SIG-M5 (cell line): ENCODE results near the gene ADH4.
"Not testable (repeated sequence)": the region's sequence is repeated elsewhere in the genome, so short reads cannot be mapped to it uniquely, and the experiment has no call there.

ENCODE experiments used
- DNase-seq: peaks from one replicate; lab custom pipeline; 2025; lab: John Stamatoyannopoulos, UW

Gene ADH4

GRCh38 chr4:99134586-99134985 lies 9.5 kb downstream of the ADH4 start:
- no peak for DNase-seq

- no peak for DNase-seq
These were observed 12.7 kb downstream of the ADH4 start for GRCh38 chr4:99131378-99131777.

DNA sequence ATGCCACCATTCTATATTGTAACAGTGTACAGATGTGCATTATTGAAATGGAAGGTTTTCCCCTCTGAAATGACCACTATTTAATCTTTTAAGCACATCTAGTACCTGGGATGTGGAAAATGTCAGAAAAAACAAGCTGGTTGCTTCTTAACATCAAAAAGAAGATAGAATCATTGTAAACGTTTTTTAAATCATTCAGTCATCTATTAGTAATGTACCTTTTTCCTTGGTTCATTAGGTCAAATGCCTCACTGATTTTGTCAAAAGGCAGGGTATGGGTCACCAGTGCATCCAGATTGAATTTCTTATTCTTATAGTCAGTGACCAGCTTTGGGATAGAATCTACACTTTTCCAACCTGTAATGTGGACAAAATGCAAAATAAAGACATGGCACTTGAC lies 17.7 kb downstream of the ADH4 start:
- DNase-seq = no peak

DNA sequence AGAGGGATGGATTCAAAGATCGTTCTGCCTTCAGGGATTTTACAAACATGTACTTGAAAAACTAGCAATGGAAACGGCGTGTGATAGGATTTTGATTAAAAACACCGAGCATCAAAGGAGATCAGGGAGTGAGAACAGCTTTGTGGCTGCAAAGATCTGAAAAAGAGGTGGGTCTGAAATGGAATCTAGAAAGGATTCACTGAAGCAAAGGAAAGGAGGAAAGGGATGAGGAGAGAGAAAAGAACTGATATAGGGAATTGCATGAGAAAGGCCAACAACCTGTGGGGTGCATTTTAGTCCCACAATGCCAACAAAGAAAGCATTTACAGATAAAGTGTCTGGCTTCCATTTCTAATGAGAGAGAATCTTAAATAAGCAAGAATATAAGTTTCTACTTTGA lies 23.1 kb downstream of the ADH4 start:
- no peak for DNase-seq

DNA sequence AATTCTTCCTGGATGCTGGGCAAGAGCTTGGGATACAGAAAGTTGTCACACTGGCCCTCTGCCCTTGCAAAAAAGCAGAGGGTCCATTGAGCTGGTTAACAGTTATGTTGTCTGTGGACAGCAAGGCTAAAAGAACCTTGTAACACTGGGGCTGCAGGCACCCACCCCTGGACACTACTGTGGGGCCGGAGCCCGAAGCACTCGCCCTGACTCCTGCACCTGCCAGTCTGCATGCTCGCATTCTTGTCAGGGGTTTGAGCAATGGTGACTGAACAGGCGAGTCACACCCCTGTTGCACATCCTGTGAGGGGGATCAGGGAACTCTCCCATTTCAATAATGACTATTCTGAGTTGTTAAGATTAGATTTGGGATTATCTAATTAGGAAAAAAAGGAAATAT lies 23.6 kb downstream of the ADH4 start:
- no peak for DNase-seq

GRCh38 chr4:99117876-99118693 lies 26.0 kb downstream of the ADH4 start:
- no peak for DNase-seq

- DNase-seq = not testable (repeated sequence)
These were observed 26.8 kb downstream of the ADH4 start for GRCh38 chr4:99117122-99117841.

DNA sequence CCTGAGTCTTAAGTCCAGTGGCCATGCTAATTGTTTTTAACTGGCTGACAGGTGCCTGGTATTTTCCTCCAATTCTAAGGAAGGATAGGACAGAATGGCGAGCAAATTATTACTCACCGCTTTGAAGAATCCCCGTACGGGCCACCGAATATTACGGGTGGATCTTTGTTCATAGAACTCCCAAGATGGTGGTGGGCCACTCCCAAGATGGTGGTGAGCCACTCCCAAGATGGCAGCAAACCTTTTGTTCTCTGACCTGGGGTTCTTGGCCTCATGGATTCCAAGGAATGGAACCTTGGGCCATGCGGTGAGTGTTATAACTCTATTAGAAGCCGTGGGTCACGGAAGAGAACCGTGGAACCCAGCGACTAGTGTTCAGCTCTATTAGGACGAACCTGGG lies 34.8 kb downstream of the ADH4 start:
- not testable (repeated sequence) for DNase-seq

DNA sequence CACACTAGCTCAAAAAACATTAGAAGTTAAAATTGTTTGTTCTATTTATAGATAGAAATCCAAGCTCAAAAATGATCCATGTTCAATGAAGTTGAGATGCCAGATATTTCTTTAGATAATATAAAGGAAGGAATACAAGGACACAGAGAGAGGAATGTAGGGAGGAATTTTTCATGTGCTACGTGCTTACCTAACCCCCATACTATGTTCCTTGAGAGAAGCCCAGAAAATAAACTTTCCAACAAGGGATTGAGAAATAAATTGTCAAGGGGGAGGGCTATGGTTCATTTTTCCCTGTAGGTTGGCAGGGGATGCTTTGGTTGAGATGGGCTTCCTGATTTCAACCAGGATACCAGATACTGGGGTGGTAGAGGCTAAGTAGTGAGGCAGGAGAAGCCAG lies 39.9 kb downstream of the ADH4 start:
- no peak for DNase-seq

GRCh38 chr4:99103166-99103565 lies 40.9 kb downstream of the ADH4 start:
- DNase-seq = no peak

GRCh38 chr4:99102634-99103033 lies 41.5 kb downstream of the ADH4 start:
- no peak for DNase-seq

GRCh38 chr4:99100876-99101275 lies 43.2 kb downstream of the ADH4 start:
- no peak for DNase-seq

DNA sequence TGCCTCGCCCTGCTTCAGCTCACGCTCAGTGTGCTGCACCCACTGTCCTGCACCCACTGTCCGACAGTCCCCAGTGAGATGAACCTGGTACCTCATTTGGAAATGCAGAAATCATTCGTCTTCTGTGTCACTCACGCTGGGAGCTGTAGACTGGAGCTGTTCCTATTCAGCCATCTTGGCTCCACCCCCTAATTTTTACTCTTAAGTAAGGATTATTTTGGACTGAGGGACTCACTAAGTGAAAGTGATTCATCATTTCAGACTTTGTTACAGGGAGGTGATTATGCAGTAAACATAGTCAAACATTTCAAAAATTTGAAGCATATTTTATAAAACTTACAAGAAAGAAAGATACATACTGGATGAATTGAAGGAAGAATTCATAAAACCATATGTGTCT lies 44.3 kb downstream of the ADH4 start:
- DNase-seq = not testable (repeated sequence)

GRCh38 chr4:99099311-99099710 lies 44.8 kb downstream of the ADH4 start:
- DNase-seq = no peak

DNA sequence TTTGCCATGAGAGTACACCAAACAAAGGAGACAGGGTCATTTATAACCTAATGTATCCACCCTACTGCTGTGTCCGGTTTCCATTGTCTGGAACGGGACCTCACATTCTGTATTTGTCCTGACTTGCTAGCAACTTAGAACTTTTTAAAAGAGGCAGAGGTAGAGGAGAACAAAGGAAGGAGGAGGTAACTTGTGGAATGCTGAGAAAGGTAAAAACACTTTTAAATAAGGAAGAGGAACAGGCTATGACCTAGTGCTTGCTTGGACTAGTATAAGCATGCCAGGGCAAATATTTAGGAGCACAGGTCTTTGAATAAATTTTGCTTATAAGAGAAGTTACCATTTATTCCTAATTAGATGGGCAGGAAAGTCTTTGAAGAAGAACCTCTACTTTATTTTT lies 52.3 kb downstream of the ADH4 start:
- not testable (repeated sequence) for DNase-seq

GRCh38 chr4:99091216-99091575 lies 52.9 kb downstream of the ADH4 start:
- DNase-seq = no peak

DNA sequence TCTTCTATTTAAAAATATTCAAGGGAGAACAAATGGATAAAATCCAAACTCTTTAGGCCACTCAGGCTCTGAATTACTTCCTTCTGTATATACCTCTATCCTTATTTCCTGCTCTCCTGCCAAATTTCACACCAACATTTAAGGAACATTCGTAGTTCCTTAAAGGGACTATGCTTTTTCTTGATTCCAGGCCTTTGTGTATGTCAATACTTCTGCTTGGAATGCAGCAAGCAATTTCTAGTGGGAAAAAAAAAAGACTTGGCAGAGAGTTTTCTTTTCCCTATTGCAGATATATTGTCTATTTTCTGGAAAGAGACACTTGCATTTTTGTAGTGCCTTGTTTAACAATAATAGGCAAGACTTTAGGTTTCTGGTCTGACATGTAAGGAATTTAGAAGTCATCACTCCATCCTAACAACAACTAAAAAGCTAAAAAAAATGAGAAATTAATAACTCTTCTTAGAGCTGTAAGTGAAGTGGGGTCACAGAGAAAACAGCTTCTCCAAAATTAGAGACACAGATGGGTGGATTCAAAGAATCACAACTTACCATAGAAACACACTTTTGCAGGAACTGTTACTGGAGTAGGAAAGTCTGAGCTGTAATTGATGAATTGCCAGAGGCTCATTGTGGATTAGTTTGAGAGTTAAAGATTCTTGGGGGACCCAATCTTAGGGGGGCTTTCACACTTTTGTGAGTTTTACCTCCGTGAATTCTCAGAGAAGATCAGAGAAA lies 53.4 kb downstream of the ADH4 start:
- no peak for DNase-seq

GRCh38 chr4:99088481-99089365 lies 55.4 kb downstream of the ADH4 start, which contains the start of gene ADH5:
ADH5 (minus strand) TSS chr4:99088788; CDS start chr4:99088700, 88 bp downstream.
- peak; percentile 21 for DNase-seq

- DNase-seq = no peak
These were observed 56.1 kb downstream of the ADH4 start for GRCh38 chr4:99088023-99088449.

DNA sequence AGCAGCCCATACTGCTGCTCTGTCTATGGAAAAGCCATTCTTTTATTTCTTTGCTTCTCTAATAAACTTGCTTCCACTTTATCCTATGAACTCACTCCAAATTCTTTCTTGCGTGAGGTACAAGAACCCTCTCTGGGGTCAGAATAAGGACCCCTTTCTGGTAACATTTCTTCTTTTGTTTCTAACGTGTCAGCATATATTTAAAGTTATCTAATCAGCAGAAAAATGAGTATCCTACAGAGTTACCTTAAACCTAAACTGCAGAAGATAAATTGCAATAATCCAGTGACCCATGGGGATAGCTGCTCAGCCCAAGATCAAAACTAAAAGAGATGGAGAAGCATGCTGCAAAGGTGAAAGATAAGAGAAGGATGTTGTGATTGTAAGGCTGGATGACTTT lies 59.5 kb downstream of the ADH4 start:
- DNase-seq = no peak

DNA sequence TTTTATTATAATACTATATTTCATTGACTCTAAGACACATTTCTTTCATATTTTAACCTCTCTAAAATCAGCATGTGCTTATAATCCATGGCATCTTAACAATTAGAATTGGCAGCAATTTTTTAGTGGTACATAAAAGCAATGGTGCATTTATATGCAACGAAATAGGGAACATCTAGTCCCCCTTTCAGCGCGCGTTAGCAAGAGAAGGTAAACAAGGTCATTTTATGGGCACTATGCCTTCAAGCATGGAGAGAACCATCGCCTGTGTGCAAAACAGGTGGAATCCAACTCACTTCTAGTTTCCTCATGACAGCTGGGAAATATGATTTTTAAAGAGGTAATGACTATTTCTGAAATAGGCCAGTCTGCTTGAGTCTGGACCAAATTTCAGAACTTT lies 61.9 kb downstream of the ADH4 start:
- DNase-seq = no peak

- DNase-seq = not testable (repeated sequence)
These were observed 63.2 kb downstream of the ADH4 start for GRCh38 chr4:99080869-99081268.
